SKM-1 (cell line): ENCODE results near the gene HOXB3.

Experiments used
- DNase-seq: peaks from one replicate; lab custom pipeline; 2025; ENCODE audit not compliant: unreplicated experiment; lab: John Stamatoyannopoulos, UW

The HOXB3 gene

GRCh38 chr17:48571024-48571818 lies 18.8 kb downstream of the HOXB3 start:
- no peak for DNase-seq

GRCh38 chr17:48570325-48571023 lies 19.6 kb downstream of the HOXB3 start:
- DNase-seq, result no peak

- DNase-seq, result no peak
Measured at GRCh38 chr17:48569674-48570324, 20.2 kb downstream of the HOXB3 start.

GRCh38 chr17:48569240-48569582 lies 20.8 kb downstream of the HOXB3 start:
- no peak for DNase-seq

GRCh38 chr17:48568499-48569239 lies 21.4 kb downstream of the HOXB3 start:
- DNase-seq, result no peak

GRCh38 chr17:48567646-48568354 lies 22.2 kb downstream of the HOXB3 start:
- no peak for DNase-seq

- no peak for DNase-seq
Measured at GRCh38 chr17:48567209-48567608, 22.8 kb downstream of the HOXB3 start.

GRCh38 chr17:48566717-48567116 lies 23.3 kb downstream of the HOXB3 start:
- DNase-seq, result no peak

GRCh38 chr17:48565925-48566710 lies 23.9 kb downstream of the HOXB3 start:
- DNase-seq, result no peak

- DNase-seq, result no peak
Measured at GRCh38 chr17:48565022-48565554, 25.0 kb downstream of the HOXB3 start.

- DNase-seq, result no peak
Measured at GRCh38 chr17:48564188-48565021, 25.6 kb downstream of the HOXB3 start.

- DNase-seq, result no peak
Measured at GRCh38 chr17:48563867-48564187, 26.2 kb downstream of the HOXB3 start.

- DNase-seq, result no peak
Measured at GRCh38 chr17:48563385-48563838, 26.6 kb downstream of the HOXB3 start.

- no peak for DNase-seq
Measured at GRCh38 chr17:48562934-48563333, 27.1 kb downstream of the HOXB3 start.

- DNase-seq, result no peak
Measured at GRCh38 chr17:48561884-48562810, 27.9 kb downstream of the HOXB3 start.

- no peak for DNase-seq
Measured at GRCh38 chr17:48559840-48560817, 29.9 kb downstream of the HOXB3 start.
